ENCODE measurements around the gene PRAF2.

PRAF2 gene

GRCh38 chrX:49067285-49068120 lies 6.3 kb downstream of the PRAF2 start:
- no peak for DNase-seq (ENCODE audit: low read depth)
- no peak overlapping the region for H3K4me3 ChIP-seq (ENCODE audit: low read length)
- TF ChIP-seq CTCF (conservative IDR thresholded peaks at IDR 0.05; ENCODE audit: low read length), result no peak

- TF ChIP-seq CTCF (conservative IDR thresholded peaks at IDR 0.05; ENCODE audit: low read length), result no peak
- no peak for DNase-seq (ENCODE audit: low read depth)
- no peak overlapping the region for H3K4me3 ChIP-seq (ENCODE audit: low read length)
Observed at GRCh38 chrX:49066690-49067089, 7.1 kb downstream of the PRAF2 start.

- no peak for DNase-seq (ENCODE audit: low read depth)
- H3K4me3 ChIP-seq (ENCODE audit: low read length), result no peak overlapping the region
- TF ChIP-seq CTCF (conservative IDR thresholded peaks at IDR 0.05; ENCODE audit: low read length), result no peak
Observed at GRCh38 chrX:49066278-49066677, 7.5 kb downstream of the PRAF2 start.

GRCh38 chrX:49064735-49065134 lies 9.1 kb downstream of the PRAF2 start:
- no peak for DNase-seq (ENCODE audit: low read depth)
- H3K4me3 ChIP-seq (ENCODE audit: low read length), result no peak overlapping the region
- TF ChIP-seq CTCF (conservative IDR thresholded peaks at IDR 0.05; ENCODE audit: low read length), result no peak

- no peak for TF ChIP-seq CTCF (conservative IDR thresholded peaks at IDR 0.05; ENCODE audit: low read length)
- no peak for DNase-seq (ENCODE audit: low read depth)
- no peak overlapping the region for H3K4me3 ChIP-seq (ENCODE audit: low read length)
Observed at GRCh38 chrX:49064303-49064702, 9.5 kb downstream of the PRAF2 start.

- no peak overlapping the region for H3K4me3 ChIP-seq (ENCODE audit: low read length)
- TF ChIP-seq CTCF (conservative IDR thresholded peaks at IDR 0.05; ENCODE audit: low read length), result no peak
- DNase-seq (ENCODE audit: low read depth), result no peak
Observed at GRCh38 chrX:49063715-49064114, 10.1 kb downstream of the PRAF2 start.

GRCh38 chrX:49061916-49062315 lies 11.9 kb downstream of the PRAF2 start:
- no peak for DNase-seq (ENCODE audit: low read depth)
- H3K4me3 ChIP-seq (ENCODE audit: low read length), result no peak overlapping the region
- TF ChIP-seq CTCF (conservative IDR thresholded peaks at IDR 0.05; ENCODE audit: low read length), result no peak
